HEK293 (cell line): ENCODE data around the gene HOXC11.
A peak's percentile ranks its signal among the peaks of the same experiment; 100 is the strongest.

Experiments used
- CTCF ChIA-PET: fragments of 350-600 bp; formaldehyde crosslinking; extraction: SDS; loops from one replicate; lab custom pipeline; 2021; ENCODE audit warnings: antibody characterized with exemption; lab: Yijun Ruan, JAX
- POLR2A ChIA-PET: fragments of 300-600 bp; formaldehyde crosslinking; extraction: SDS; loops from one replicate; lab custom pipeline; 2020; ENCODE audit warnings: antibody characterized with exemption, inconsistent platforms; lab: Yijun Ruan, JAX
- H3K27ac ChIP-seq: fragments of 200-500 bp; sonication (Bioruptor generic); 2 replicates; pipeline ENCODE4 v1.5.1; 2014; ENCODE audit warnings: low read depth, low read length, control low read depth, inconsistent platforms; ENCODE audit errors: extremely low read depth
- H3K36me3 ChIP-seq, 2 experiments: fragments of 200-500 bp in 1 of 2; sonication (Bioruptor generic) in 1 of 2; 1 replicate in 1 of 2; 2 replicates in 1 of 2; pipeline ENCODE4 v1.5.1; 2014 to 2017; ENCODE audit warnings: inconsistent platforms in 2 of 2, low read length in 2 of 2; ENCODE audit not compliant: control insufficient read depth in 2 of 2, insufficient read depth in 1 of 2
- H3K4me1 ChIP-seq: fragments of 200-500 bp; sonication (Bioruptor generic); 2 replicates; pipeline ENCODE4 v1.5.1; 2014; ENCODE audit warnings: mild to moderate bottlenecking, low read length, inconsistent platforms; ENCODE audit not compliant: control insufficient read depth, insufficient read depth
- H3K4me3 ChIP-seq: 2 replicates; pipeline ENCODE4 v1.5.1; 2011; ENCODE audit warnings: low read depth, mild to moderate bottlenecking, control low read depth, low read length, moderate library complexity
- H3K9me3 ChIP-seq: fragments of 200-500 bp; sonication (Bioruptor generic); 2 replicates; pipeline ENCODE4 v1.5.1; 2014; ENCODE audit warnings: low read depth, low read length, inconsistent platforms; ENCODE audit not compliant: control insufficient read depth, insufficient read depth
- KLF10 ChIP-seq: fragments of 450-650 bp; IDR thresholded peaks from 2 replicates; pipeline ENCODE4 v1.5.1; 2018; ENCODE audit warnings: missing biosample characterization, mild to moderate bottlenecking, missing genetic modification characterization
- KLF16 ChIP-seq: fragments of 450-650 bp; formaldehyde crosslinking; IDR thresholded peaks from 2 replicates; pipeline ENCODE4 v1.5.1; 2017; ENCODE audit warnings: missing biosample characterization, missing genetic modification characterization
- PATZ1 ChIP-seq: fragments of 450-650 bp; formaldehyde crosslinking; IDR thresholded peaks from 2 replicates; pipeline ENCODE4 v1.5.1; 2016; ENCODE audit warnings: missing biosample characterization, missing genetic modification characterization
- PRDM6 ChIP-seq: fragments of 450-650 bp; formaldehyde crosslinking; IDR thresholded peaks from 2 replicates; pipeline ENCODE4 v1.5.1; 2017; ENCODE audit warnings: missing biosample characterization, missing genetic modification characterization
- ZBTB10 ChIP-seq: fragments of 450-650 bp; formaldehyde crosslinking; IDR thresholded peaks from 2 replicates; pipeline ENCODE4 v1.5.1; 2016; ENCODE audit warnings: missing biosample characterization, missing genetic modification characterization
- ZBTB44 ChIP-seq: fragments of 450-650 bp; IDR thresholded peaks from 2 replicates; pipeline ENCODE4 v1.5.1; 2018; ENCODE audit warnings: missing biosample characterization, mild to moderate bottlenecking, missing genetic modification characterization
- ZFP37 ChIP-seq: fragments of 450-650 bp; formaldehyde crosslinking; IDR thresholded peaks from 2 replicates; pipeline ENCODE4 v1.5.1; 2016; ENCODE audit warnings: missing biosample characterization, missing genetic modification characterization
- ZFP69B ChIP-seq: fragments of 450-650 bp; formaldehyde crosslinking; IDR thresholded peaks from 2 replicates; pipeline ENCODE4 v1.5.1; 2016; ENCODE audit warnings: missing biosample characterization, missing genetic modification characterization
- ZNF2 ChIP-seq: fragments of 450-650 bp; formaldehyde crosslinking; IDR thresholded peaks from 2 replicates; pipeline ENCODE4 v1.5.1; 2016; ENCODE audit warnings: missing biosample characterization, missing genetic modification characterization
- ZNF423 ChIP-seq: fragments of 450-650 bp; formaldehyde crosslinking; IDR thresholded peaks from 2 replicates; pipeline ENCODE4 v1.5.1; 2016; ENCODE audit warnings: missing biosample characterization, missing genetic modification characterization
- ZNF501 ChIP-seq: fragments of 450-650 bp; formaldehyde crosslinking; IDR thresholded peaks from 2 replicates; pipeline ENCODE4 v1.5.1; 2016; ENCODE audit warnings: missing biosample characterization, missing genetic modification characterization
- ZNF560 ChIP-seq: fragments of 450-650 bp; formaldehyde crosslinking; IDR thresholded peaks from 2 replicates; pipeline ENCODE4 v1.5.1; 2017; ENCODE audit warnings: missing biosample characterization, missing genetic modification characterization, borderline replicate concordance
- ZNF596 ChIP-seq: fragments of 450-650 bp; IDR thresholded peaks from 2 replicates; pipeline ENCODE4 v1.5.0; 2018; ENCODE audit warnings: missing biosample characterization, mild to moderate bottlenecking, missing genetic modification characterization, moderate library complexity
- ZNF639 ChIP-seq: fragments of 450-650 bp; formaldehyde crosslinking; IDR thresholded peaks from 2 replicates; pipeline ENCODE4 v1.5.1; 2016; ENCODE audit warnings: missing biosample characterization, missing genetic modification characterization
- ZNF777 ChIP-seq: fragments of 450-650 bp; formaldehyde crosslinking; IDR thresholded peaks from 2 replicates; pipeline ENCODE4 v1.5.1; 2017; ENCODE audit warnings: missing biosample characterization, missing genetic modification characterization, borderline replicate concordance
- TF ChIP-seq, protein P1 (sequence below): fragments of 450-650 bp; formaldehyde crosslinking; conservative IDR thresholded peaks from 2 replicates; pipeline ENCODE4 v1.5.1; 2016; ENCODE audit warnings: low read depth, missing biosample characterization, missing genetic modification characterization
- TF ChIP-seq, protein P2 (sequence below): fragments of 450-650 bp; formaldehyde crosslinking; IDR thresholded peaks from 2 replicates; pipeline ENCODE4 v1.5.1; 2017; ENCODE audit warnings: missing biosample characterization, missing genetic modification characterization

The HOXC11 gene

DNA sequence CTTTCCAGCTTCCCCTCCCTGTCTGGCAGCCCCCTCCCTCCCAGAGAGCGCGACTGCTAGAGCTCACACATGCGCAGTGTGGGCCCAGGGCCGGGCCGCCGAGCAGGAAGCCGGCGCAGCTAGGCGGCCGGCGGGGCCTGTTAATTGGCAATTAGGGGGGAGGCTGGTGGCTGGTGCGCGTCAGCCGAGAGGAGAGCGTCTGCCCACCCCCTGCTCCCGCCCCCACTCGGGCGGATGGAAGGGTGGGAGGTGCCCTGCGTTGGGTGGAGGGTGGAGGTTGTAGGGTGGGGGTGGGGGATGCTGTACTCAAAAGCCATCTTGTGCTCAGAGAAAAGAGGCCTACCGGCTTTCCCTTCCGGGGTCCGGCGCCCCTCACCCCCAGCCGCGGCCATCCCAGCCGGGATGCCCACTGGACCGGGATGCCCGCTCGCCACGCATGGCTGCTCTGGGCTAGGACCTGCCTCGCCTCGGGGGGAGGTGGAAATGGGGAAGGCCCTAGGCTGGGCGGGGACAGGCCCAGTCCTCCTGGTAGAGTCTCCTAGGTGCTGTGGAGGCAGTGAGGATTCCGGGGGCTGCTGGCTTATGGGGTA lies 45.0 kb downstream of the HOXC11 start (continued):
- TF ChIP-seq, protein P1, sequence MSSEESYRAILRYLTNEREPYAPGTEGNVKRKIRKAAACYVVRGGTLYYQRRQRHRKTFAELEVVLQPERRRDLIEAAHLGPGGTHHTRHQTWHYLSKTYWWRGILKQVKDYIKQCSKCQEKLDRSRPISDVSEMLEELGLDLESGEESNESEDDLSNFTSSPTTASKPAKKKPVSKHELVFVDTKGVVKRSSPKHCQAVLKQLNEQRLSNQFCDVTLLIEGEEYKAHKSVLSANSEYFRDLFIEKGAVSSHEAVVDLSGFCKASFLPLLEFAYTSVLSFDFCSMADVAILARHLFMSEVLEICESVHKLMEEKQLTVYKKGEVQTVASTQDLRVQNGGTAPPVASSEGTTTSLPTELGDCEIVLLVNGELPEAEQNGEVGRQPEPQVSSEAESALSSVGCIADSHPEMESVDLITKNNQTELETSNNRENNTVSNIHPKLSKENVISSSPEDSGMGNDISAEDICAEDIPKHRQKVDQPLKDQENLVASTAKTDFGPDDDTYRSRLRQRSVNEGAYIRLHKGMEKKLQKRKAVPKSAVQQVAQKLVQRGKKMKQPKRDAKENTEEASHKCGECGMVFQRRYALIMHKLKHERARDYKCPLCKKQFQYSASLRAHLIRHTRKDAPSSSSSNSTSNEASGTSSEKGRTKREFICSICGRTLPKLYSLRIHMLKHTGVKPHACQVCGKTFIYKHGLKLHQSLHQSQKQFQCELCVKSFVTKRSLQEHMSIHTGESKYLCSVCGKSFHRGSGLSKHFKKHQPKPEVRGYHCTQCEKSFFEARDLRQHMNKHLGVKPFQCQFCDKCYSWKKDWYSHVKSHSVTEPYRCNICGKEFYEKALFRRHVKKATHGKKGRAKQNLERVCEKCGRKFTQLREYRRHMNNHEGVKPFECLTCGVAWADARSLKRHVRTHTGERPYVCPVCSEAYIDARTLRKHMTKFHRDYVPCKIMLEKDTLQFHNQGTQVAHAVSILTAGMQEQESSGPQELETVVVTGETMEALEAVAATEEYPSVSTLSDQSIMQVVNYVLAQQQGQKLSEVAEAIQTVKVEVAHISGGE (tag by site-specific recombination) = peak; percentile 92

DNA sequence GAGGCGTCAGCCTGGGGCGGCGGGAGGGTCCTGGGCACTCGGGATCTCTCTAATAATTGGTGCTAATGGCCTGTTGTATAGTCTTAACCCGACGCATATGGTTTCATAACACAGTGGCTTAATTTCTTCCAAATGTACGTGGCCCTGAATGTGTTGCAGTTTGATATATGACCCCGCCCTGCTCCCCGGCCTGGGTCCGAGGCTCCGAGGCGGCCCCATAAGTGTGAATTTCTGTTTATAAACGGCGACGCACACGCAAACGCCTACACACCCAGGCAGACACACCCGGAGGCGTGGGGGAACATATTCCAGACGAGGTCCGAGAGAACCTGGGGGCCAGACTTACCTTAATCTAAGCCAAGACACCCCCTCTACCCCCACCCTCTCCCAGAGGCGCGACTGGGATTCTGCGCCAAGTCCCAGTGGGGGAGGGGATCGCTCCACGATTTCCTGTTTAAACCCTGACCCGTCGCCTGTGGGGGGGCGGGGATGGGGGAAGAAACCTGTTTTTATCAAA lies 45.6 kb downstream of the HOXC11 start:
- no peaks in the 10 kb centered on the region for H3K36me3 ChIP-seq
- peak overlapping the region; percentile 100 for H3K27ac ChIP-seq
- ChIA-PET CTCF (interaction anchor here (1.8 kb wide), 1 partner anchor 34 kb away, joined by 4 read pairs; the partner anchor contains the start of gene HOXC10), POLR2A (interaction anchor here (1.0 kb wide), 1 partner anchor 107 kb away, joined by 3 read pairs; no protein-coding TSS in a partner anchor)
- H3K9me3 ChIP-seq = no peaks in the 10 kb centered on the region
- H3K4me1 ChIP-seq = peaks cover 54% of the 10 kb centered on the region
- peak overlapping the region; percentile 81 for H3K4me3 ChIP-seq
- no peak for TF ChIP-seq ZNF639
- TF ChIP-seq KLF16 (tag by site-specific recombination) = no peak
- TF ChIP-seq ZNF560 (tag by site-specific recombination) = no peak
- TF ChIP-seq ZNF596 (tag by site-specific recombination) = peak; percentile 37; the same call in 1 of the 2 replicates
- no peak for TF ChIP-seq ZNF777
- peak; percentile 15; the same call in 1 of the 2 replicates for TF ChIP-seq KLF10 (tag by site-specific recombination)
- 0 out of 2 replicates have a peak, but pooled peaks have one; percentile 4 for TF ChIP-seq ZNF2 (tag by site-specific recombination)
- 0 out of 2 replicates have a peak, but pooled peaks have one; percentile 21 for TF ChIP-seq ZBTB44 (tag by site-specific recombination)
- peak; percentile 14; the same call in 1 of the 2 replicates for TF ChIP-seq ZNF501 (tag by site-specific recombination)
- 0 out of 2 replicates have a peak, but pooled peaks have one; percentile 19 for TF ChIP-seq ZNF423 (tag by site-specific recombination)
- TF ChIP-seq PATZ1 (tag by site-specific recombination) = peak; percentile 19; the same call in 1 of the 2 replicates
- peak; percentile 83 for TF ChIP-seq PRDM6 (tag by site-specific recombination)
- TF ChIP-seq ZFP37 = 0 out of 2 replicates have a peak, but pooled peaks have one; percentile 6
- no peak; the same call in 1 of the 2 replicates for TF ChIP-seq ZBTB10 (tag by site-specific recombination)
- peak; percentile 68 for TF ChIP-seq ZFP69B (tag by site-specific recombination)
- TF ChIP-seq, protein P2, sequence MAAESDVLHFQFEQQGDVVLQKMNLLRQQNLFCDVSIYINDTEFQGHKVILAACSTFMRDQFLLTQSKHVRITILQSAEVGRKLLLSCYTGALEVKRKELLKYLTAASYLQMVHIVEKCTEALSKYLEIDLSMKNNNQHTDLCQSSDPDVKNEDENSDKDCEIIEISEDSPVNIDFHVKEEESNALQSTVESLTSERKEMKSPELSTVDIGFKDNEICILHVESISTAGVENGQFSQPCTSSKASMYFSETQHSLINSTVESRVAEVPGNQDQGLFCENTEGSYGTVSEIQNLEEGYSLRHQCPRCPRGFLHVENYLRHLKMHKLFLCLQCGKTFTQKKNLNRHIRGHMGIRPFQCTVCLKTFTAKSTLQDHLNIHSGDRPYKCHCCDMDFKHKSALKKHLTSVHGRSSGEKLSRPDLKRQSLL (tag by site-specific recombination) = no peak
